ENCODE measurements around the gene SDK2. TPM values are rescaled to one million over a fixed set of nuclear protein-coding genes. Genes with fewer than 3 reads are reported as not detected.

Gene SDK2
- total and polyA plus RNA-seq, 2 of the 4 experiments (the other 2 are of a cell fraction): under 0.01 to 0.03 TPM

GRCh38 chr17:73318836-73319235, 325.4 kb downstream of the SDK2 start:
- POLR2A ChIA-PET (ENCODE audit: unreplicated experiment): no interaction called here
- ATAC-seq (ENCODE audit: low read depth) (no peak), DNase-seq (no peak)
- Histone ChIP-seq H4K5ac (ENCODE audit: low read depth, low read length) (no peak overlapping the region), H4K8ac (ENCODE audit: low read depth in 2 of 2, low read length in 2 of 2) (no peak overlapping the region), H3K14ac (replicated peaks; ENCODE audit: low read depth, low read length) (no peak overlapping the region), H3K79me1 (ENCODE audit: low read depth in 1 of 2, low read length in 2 of 2) (no peaks in the 10 kb centered on the region), H2BK15ac (ENCODE audit: low read depth, low read length) (no peak overlapping the region), H2BK120ac (ENCODE audit: low read depth, low read length) (no peak overlapping the region), H2BK20ac (ENCODE audit: low read depth, low read length) (no peak overlapping the region), H2AFZ (replicated peaks; ENCODE audit: low read length, poor library complexity) (no peak overlapping the region), H3K18ac (ENCODE audit: low read depth, low read length) (no peak overlapping the region), H3K9ac (ENCODE audit: low read depth, low read length) (no peak overlapping the region), H3K4ac (ENCODE audit: low read depth, low read length) (no peak overlapping the region), H4K20me1 (ENCODE audit: insufficient read depth, low read length) (no peaks in the 10 kb centered on the region), H3K9me1 (ENCODE audit: insufficient read depth, low read length) (peaks cover 4% of the 10 kb centered on the region), H3K27ac (ENCODE audit: insufficient read depth, low read length) (no peak overlapping the region), H3K4me1 (ENCODE audit: control insufficient read depth, insufficient read depth, low read length) (peaks cover 13% of the 10 kb centered on the region), H3K4me2 (ENCODE audit: low read depth, low read length) (no peak overlapping the region), H2AK9ac (replicated peaks; ENCODE audit: low read depth, low read length, poor library complexity) (no peak overlapping the region), H4K91ac (ENCODE audit: insufficient read depth, low read depth, low read length) (no peak overlapping the region), H3K9me3 (ENCODE audit: control insufficient read depth, insufficient read depth, low read length) (no peaks in the 10 kb centered on the region), H2BK5ac (ENCODE audit: low read depth, low read length, poor library complexity, severe bottlenecking) (no peak overlapping the region), H2AK5ac (ENCODE audit: low read depth, low read length) (no peak overlapping the region), H3K4me3 (ENCODE audit: insufficient read depth, low read depth, low read length) (no peak overlapping the region), H3K56ac (ENCODE audit: extremely low read depth, insufficient read depth, low read length) (no peak overlapping the region), H3K27me3 (ENCODE audit: control insufficient read depth, insufficient read depth, low read length) (no peaks in the 10 kb centered on the region), H3K23ac (ENCODE audit: low read depth, low read length) (no peak overlapping the region), H3K36me3 (ENCODE audit: control insufficient read depth, insufficient read depth, low read length) (no peaks in the 10 kb centered on the region)
- in situ Hi-C loops (cut with MboI; ENCODE audit: low sequenced_read_pairs): no loop called here
- dilution Hi-C loops (cut with HindIII; ENCODE audit: low sequenced_read_pairs, unreplicated experiment): no loop called here
- no TSS peak for BruUV-seq (replicated peaks)
- TF ChIP-seq RFX5 (IDR thresholded peaks at IDR 0.05; ENCODE audit: low read depth, low read length) (no peak), CEBPB (IDR thresholded peaks at IDR 0.05; ENCODE audit: low read depth, low read length) (no peak), SMC3 (IDR thresholded peaks at IDR 0.05; ENCODE audit: low read depth, low read length) (no peak), NFE2L2 (IDR thresholded peaks at IDR 0.05; ENCODE audit: low read depth, low read length) (no peak), POLR2A (IDR thresholded peaks at IDR 0.05; ENCODE audit: low read depth, low read length) (no peak), FOS (IDR thresholded peaks at IDR 0.05; ENCODE audit: low read depth, low read length) (no peak), MAZ (IDR thresholded peaks at IDR 0.05; ENCODE audit: borderline replicate concordance, low read depth, low read length) (no peak), BHLHE40 (IDR thresholded peaks at IDR 0.05; ENCODE audit: low read depth, low read length) (no peak), MAFK (IDR thresholded peaks at IDR 0.05; ENCODE audit: low read depth, low read length) (no peak), CHD1 (IDR thresholded peaks at IDR 0.05; ENCODE audit: low read depth, low read length) (no peak), RCOR1 (IDR thresholded peaks at IDR 0.05; ENCODE audit: insufficient replicate concordance, low read length) (no peak)
- TF ChIP-seq, protein P1, sequence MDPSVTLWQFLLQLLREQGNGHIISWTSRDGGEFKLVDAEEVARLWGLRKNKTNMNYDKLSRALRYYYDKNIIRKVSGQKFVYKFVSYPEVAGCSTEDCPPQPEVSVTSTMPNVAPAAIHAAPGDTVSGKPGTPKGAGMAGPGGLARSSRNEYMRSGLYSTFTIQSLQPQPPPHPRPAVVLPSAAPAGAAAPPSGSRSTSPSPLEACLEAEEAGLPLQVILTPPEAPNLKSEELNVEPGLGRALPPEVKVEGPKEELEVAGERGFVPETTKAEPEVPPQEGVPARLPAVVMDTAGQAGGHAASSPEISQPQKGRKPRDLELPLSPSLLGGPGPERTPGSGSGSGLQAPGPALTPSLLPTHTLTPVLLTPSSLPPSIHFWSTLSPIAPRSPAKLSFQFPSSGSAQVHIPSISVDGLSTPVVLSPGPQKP (IDR thresholded peaks at IDR 0.05; ENCODE audit: borderline replicate concordance, low read depth, low read length): no peak
- TF ChIP-seq, protein P2, sequence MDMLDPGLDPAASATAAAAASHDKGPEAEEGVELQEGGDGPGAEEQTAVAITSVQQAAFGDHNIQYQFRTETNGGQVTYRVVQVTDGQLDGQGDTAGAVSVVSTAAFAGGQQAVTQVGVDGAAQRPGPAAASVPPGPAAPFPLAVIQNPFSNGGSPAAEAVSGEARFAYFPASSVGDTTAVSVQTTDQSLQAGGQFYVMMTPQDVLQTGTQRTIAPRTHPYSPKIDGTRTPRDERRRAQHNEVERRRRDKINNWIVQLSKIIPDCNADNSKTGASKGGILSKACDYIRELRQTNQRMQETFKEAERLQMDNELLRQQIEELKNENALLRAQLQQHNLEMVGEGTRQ (IDR thresholded peaks at IDR 0.05; ENCODE audit: low read depth, low read length): no peak
- TF ChIP-seq, protein P3, sequence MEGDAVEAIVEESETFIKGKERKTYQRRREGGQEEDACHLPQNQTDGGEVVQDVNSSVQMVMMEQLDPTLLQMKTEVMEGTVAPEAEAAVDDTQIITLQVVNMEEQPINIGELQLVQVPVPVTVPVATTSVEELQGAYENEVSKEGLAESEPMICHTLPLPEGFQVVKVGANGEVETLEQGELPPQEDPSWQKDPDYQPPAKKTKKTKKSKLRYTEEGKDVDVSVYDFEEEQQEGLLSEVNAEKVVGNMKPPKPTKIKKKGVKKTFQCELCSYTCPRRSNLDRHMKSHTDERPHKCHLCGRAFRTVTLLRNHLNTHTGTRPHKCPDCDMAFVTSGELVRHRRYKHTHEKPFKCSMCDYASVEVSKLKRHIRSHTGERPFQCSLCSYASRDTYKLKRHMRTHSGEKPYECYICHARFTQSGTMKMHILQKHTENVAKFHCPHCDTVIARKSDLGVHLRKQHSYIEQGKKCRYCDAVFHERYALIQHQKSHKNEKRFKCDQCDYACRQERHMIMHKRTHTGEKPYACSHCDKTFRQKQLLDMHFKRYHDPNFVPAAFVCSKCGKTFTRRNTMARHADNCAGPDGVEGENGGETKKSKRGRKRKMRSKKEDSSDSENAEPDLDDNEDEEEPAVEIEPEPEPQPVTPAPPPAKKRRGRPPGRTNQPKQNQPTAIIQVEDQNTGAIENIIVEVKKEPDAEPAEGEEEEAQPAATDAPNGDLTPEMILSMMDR (conservative IDR thresholded peaks at IDR 0.05; ENCODE audit: low read depth, low read length): no peak
- CTCF ChIA-PET: interaction anchor here (0.5 kb wide), 1 partner anchor 11 kb away, joined by 4 read pairs; no protein-coding TSS in a partner anchor
- WGBS, 2 experiments (ENCODE audit: extremely low coverage in 2 of 2, insufficient read length in 1 of 2): no CpG with 5 or more reads among the region's 5 CpGs
- intact Hi-C loops (cut with micrococcal nuclease): no loop called here
